Measurements from ENCODE around the gene PPFIBP1.

PPFIBP1 gene

GRCh38 chr12:27606986-27607385, 83.0 kb downstream of the PPFIBP1 start:
- no peaks in the 10 kb centered on the region for H4K20me1 ChIP-seq (ENCODE audit: insufficient read depth, low read length)
- no peak overlapping the region for H3K9ac ChIP-seq (ENCODE audit: low read length)
- H3K4me1 ChIP-seq (ENCODE audit: low read length) = no peaks in the 10 kb centered on the region
- no peak overlapping the region for H3K27ac ChIP-seq (ENCODE audit: low read length)
- H3K9me3 ChIP-seq (ENCODE audit: insufficient read depth, low read length) = no peaks in the 10 kb centered on the region
- peaks cover 11% of the 10 kb centered on the region; the same call in 1 of the 2 replicates for H3K27me3 ChIP-seq (ENCODE audit: low read depth, low read length)
- H3K4me2 ChIP-seq (ENCODE audit: low read length) = no peak overlapping the region
- no peaks in the 10 kb centered on the region for H3K79me2 ChIP-seq (ENCODE audit: low read length)
- H3K36me3 ChIP-seq (replicated peaks; ENCODE audit: low read depth, low read length) = no peaks in the 10 kb centered on the region
- no peak overlapping the region for H2AFZ ChIP-seq (ENCODE audit: low read depth, low read length)
- H3K4me3 ChIP-seq (ENCODE audit: low read length) = no peak overlapping the region
- TF ChIP-seq, protein P1, sequence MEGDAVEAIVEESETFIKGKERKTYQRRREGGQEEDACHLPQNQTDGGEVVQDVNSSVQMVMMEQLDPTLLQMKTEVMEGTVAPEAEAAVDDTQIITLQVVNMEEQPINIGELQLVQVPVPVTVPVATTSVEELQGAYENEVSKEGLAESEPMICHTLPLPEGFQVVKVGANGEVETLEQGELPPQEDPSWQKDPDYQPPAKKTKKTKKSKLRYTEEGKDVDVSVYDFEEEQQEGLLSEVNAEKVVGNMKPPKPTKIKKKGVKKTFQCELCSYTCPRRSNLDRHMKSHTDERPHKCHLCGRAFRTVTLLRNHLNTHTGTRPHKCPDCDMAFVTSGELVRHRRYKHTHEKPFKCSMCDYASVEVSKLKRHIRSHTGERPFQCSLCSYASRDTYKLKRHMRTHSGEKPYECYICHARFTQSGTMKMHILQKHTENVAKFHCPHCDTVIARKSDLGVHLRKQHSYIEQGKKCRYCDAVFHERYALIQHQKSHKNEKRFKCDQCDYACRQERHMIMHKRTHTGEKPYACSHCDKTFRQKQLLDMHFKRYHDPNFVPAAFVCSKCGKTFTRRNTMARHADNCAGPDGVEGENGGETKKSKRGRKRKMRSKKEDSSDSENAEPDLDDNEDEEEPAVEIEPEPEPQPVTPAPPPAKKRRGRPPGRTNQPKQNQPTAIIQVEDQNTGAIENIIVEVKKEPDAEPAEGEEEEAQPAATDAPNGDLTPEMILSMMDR (IDR thresholded peaks at IDR 0.05; ENCODE audit: low read depth, low read length) = no peak
- TF ChIP-seq EZH2phosphoT487 (IDR thresholded peaks at IDR 0.05; ENCODE audit: low read depth) = no peak

DNA sequence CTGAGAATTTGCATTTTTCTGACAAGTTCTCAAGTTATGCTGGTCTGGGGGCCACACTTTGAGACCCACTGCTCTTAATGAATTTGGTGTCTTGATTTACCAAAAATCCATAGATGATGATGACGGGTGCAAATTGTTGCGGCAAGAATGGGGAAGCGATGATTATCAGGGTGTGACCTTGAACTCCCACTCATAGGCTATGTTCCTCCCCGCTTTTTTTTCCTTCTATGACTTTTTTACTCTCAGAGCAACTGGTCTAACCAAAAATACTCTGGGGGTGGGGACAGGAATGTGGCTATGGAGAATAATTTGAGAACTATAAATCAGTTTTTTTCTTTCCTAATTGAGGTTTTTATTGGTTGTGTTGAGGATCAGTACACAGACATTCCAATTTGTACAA, 83.6 kb downstream of the PPFIBP1 start:
- TF ChIP-seq, protein P1 (IDR thresholded peaks at IDR 0.05; ENCODE audit: low read depth, low read length) = no peak
- no peak for TF ChIP-seq EZH2phosphoT487 (IDR thresholded peaks at IDR 0.05; ENCODE audit: low read depth)
- Histone ChIP-seq H3K9me3 (ENCODE audit: insufficient read depth, low read length) (no peaks in the 10 kb centered on the region), H3K27me3 (ENCODE audit: low read depth, low read length) (peaks cover 8% of the 10 kb centered on the region; the same call in 1 of the 2 replicates), H4K20me1 (ENCODE audit: insufficient read depth, low read length) (no peaks in the 10 kb centered on the region), H3K4me2 (ENCODE audit: low read length) (no peak overlapping the region), H2AFZ (ENCODE audit: low read depth, low read length) (no peak overlapping the region), H3K79me2 (ENCODE audit: low read length) (no peaks in the 10 kb centered on the region), H3K4me3 (ENCODE audit: low read length) (no peak overlapping the region), H3K9ac (ENCODE audit: low read length) (no peak overlapping the region), H3K27ac (ENCODE audit: low read length) (no peak overlapping the region), H3K36me3 (replicated peaks; ENCODE audit: low read depth, low read length) (no peaks in the 10 kb centered on the region), H3K4me1 (ENCODE audit: low read length) (no peaks in the 10 kb centered on the region)

DNA sequence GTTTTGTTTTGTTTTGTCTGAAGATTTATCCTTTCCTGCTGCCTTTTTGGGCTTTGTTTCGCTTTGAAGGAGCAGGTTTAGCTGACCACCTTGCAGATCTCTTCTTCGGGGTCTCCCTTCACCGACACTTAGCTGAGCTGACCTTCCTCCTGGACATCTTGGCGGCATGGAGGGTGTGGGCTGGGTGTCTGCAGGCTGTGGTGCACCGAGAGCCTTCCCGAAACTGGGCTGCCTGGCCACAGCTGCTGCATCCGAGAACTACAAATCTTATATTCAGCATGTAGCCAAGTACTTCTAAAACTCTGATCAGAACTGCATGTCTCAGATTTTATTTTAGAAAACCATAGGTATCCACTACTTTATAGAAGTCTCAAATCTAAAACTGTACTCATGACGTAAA, 84.9 kb downstream of the PPFIBP1 start:
- H4K20me1 ChIP-seq (ENCODE audit: insufficient read depth, low read length) = no peaks in the 10 kb centered on the region
- H2AFZ ChIP-seq (ENCODE audit: low read depth, low read length) = no peak overlapping the region
- no peaks in the 10 kb centered on the region for H3K4me1 ChIP-seq (ENCODE audit: low read length)
- H3K36me3 ChIP-seq (replicated peaks; ENCODE audit: low read depth, low read length) = no peaks in the 10 kb centered on the region
- TF ChIP-seq, protein P1 (IDR thresholded peaks at IDR 0.05; ENCODE audit: low read depth, low read length) = no peak
- TF ChIP-seq EZH2phosphoT487 (IDR thresholded peaks at IDR 0.05; ENCODE audit: low read depth) = no peak
- no peak overlapping the region for H3K27ac ChIP-seq (ENCODE audit: low read length)
- H3K27me3 ChIP-seq (ENCODE audit: low read depth, low read length) = no peaks in the 10 kb centered on the region
- H3K9me3 ChIP-seq (ENCODE audit: insufficient read depth, low read length) = no peaks in the 10 kb centered on the region
- no peaks in the 10 kb centered on the region for H3K79me2 ChIP-seq (ENCODE audit: low read length)
- no peak overlapping the region for H3K9ac ChIP-seq (ENCODE audit: low read length)
- H3K4me2 ChIP-seq (ENCODE audit: low read length) = no peak overlapping the region
- H3K4me3 ChIP-seq (ENCODE audit: low read length) = no peak overlapping the region

DNA sequence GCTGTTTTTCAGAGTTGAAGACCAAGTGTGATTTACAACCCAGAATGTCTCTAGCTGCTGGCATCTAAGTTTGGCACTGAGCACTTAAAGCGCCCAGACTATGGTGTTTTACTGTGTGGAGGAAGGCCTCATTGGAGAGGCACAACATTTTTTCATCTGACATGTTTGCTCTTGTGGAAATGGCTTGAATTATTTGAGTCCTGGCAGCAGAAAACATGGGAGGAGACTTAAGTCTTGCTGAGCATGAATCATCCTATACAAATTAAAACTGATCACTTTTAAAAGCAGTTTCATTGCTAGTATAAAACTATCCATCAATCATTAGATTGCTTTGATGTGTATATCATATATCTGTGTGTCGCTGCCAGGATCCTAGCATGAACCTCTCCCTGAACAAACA, 86.4 kb downstream of the PPFIBP1 start:
- Histone ChIP-seq H3K4me2 (ENCODE audit: low read length) (no peak overlapping the region), H3K27ac (ENCODE audit: low read length) (no peak overlapping the region), H3K9ac (ENCODE audit: low read length) (no peak overlapping the region)

More for the DNA sequence above, 86.4 kb downstream of the PPFIBP1 start:
- no peaks in the 10 kb centered on the region for H3K79me2 ChIP-seq (ENCODE audit: low read length)
- no peaks in the 10 kb centered on the region for H3K4me1 ChIP-seq (ENCODE audit: low read length)
- no peak overlapping the region for H3K4me3 ChIP-seq (ENCODE audit: low read length)
- H3K27me3 ChIP-seq (ENCODE audit: low read depth, low read length) = peaks cover 8% of the 10 kb centered on the region
- no peak overlapping the region for H2AFZ ChIP-seq (ENCODE audit: low read depth, low read length)
- H3K9me3 ChIP-seq (ENCODE audit: insufficient read depth, low read length) = no peaks in the 10 kb centered on the region
- no peak for TF ChIP-seq EZH2phosphoT487 (IDR thresholded peaks at IDR 0.05; ENCODE audit: low read depth)
- TF ChIP-seq, protein P1 (IDR thresholded peaks at IDR 0.05; ENCODE audit: low read depth, low read length) = no peak
- no peaks in the 10 kb centered on the region for H3K36me3 ChIP-seq (replicated peaks; ENCODE audit: low read depth, low read length)
- H4K20me1 ChIP-seq (ENCODE audit: insufficient read depth, low read length) = no peaks in the 10 kb centered on the region

Data from OCI-LY3 (cell line).